HG03575 (cell line): ENCODE data around the gene INPP1.
"Not testable (repeated sequence)": the region's sequence is repeated elsewhere in the genome, so short reads cannot be mapped to it uniquely, and the experiment has no call there.

Source experiments
- ATAC-seq: cut with Tn5 transposase; IDR thresholded peaks from one replicate; pipeline ENCODE4 v1.9.1; 2021; ENCODE audit not compliant: unreplicated experiment, insufficient number of reproducible peaks, low FRiP score; ENCODE audit errors: extremely low read depth

The INPP1 gene

GRCh38 chr2:190357600-190357999 is 14.2 kb downstream of the INPP1 start:
- ATAC-seq, result no peak

GRCh38 chr2:190358655-190359448 is 15.5 kb downstream of the INPP1 start:
- ATAC-seq, result not testable (repeated sequence)

- no peak for ATAC-seq
Measured at GRCh38 chr2:190360561-190360960, 17.2 kb downstream of the INPP1 start.

- ATAC-seq, result no peak
Measured at GRCh38 chr2:190360965-190361364, 17.6 kb downstream of the INPP1 start.

GRCh38 chr2:190361572-190361971 is 18.2 kb downstream of the INPP1 start:
- no peak for ATAC-seq

- no peak for ATAC-seq
Measured at GRCh38 chr2:190362894-190363293, 19.5 kb downstream of the INPP1 start.

GRCh38 chr2:190365499-190366204 is 22.3 kb downstream of the INPP1 start:
- ATAC-seq, result no peak

- no peak for ATAC-seq
Measured at GRCh38 chr2:190366248-190366753, 22.9 kb downstream of the INPP1 start.

GRCh38 chr2:190367091-190367490 is 23.7 kb downstream of the INPP1 start:
- no peak for ATAC-seq

GRCh38 chr2:190369635-190370034 is 26.2 kb downstream of the INPP1 start:
- ATAC-seq, result no peak

GRCh38 chr2:190376083-190376482 is 32.7 kb downstream of the INPP1 start:
- ATAC-seq, result no peak

GRCh38 chr2:190376591-190377245 is 33.3 kb downstream of the INPP1 start:
- ATAC-seq, result no peak

GRCh38 chr2:190378880-190379237 is 35.5 kb downstream of the INPP1 start:
- ATAC-seq, result no peak

- no peak for ATAC-seq
Measured at GRCh38 chr2:190379249-190379964, 36.0 kb downstream of the INPP1 start.

GRCh38 chr2:190380962-190381412 is 37.6 kb downstream of the INPP1 start:
- ATAC-seq, result no peak

GRCh38 chr2:190382851-190383250 is 39.5 kb downstream of the INPP1 start:
- peak; percentile 74 for ATAC-seq

GRCh38 chr2:190387422-190387821 is 44.0 kb downstream of the INPP1 start:
- ATAC-seq, result no peak

- no peak for ATAC-seq
Measured at GRCh38 chr2:190396271-190396670, 52.9 kb downstream of the INPP1 start.

- no peak for ATAC-seq
Measured at GRCh38 chr2:190402986-190403603, 59.7 kb downstream of the INPP1 start.
